Stimulated activated CD4-positive, alpha-beta T cell treated with anti-CD3 and anti-CD28 coated beads, Interleukin-2, amount 100 ng/mL, for 24 hours (primary cell): Measurements from ENCODE around the gene CDX2.
"Not testable (repeated sequence)": the region's sequence is repeated elsewhere in the genome, so short reads cannot be mapped to it uniquely, and the experiment has no call there.

Experiments used
- DNase-seq, 2 donors: peaks; one replicate each; pipeline ENCODE4 v3.0.0-alpha.2; 2020

Gene CDX2

GRCh38 chr13:27969082-27969865 is at the start of gene CDX2:
TSS of gene CDX2 (minus strand) at chr13:27969315. CDS start at chr13:27969006, 309 bp downstream.
- DNase-seq = no peak

- DNase-seq = no peak
These were observed 45.2 kb upstream of the CDX2 start for GRCh38 chr13:28014301-28014700.

GRCh38 chr13:28013482-28013881 is 44.4 kb upstream of the CDX2 start:
- DNase-seq = no peak

- no peak for DNase-seq
These were observed 43.8 kb upstream of the CDX2 start for GRCh38 chr13:28012896-28013295.

- no peak for DNase-seq
These were observed 43.3 kb upstream of the CDX2 start for GRCh38 chr13:28012383-28012782.

GRCh38 chr13:28010046-28010445 is 40.9 kb upstream of the CDX2 start:
- no peak for DNase-seq

- not testable (repeated sequence) for DNase-seq
These were observed 35.9 kb upstream of the CDX2 start for GRCh38 chr13:28005016-28005415.

- no peak for DNase-seq
These were observed 34.0 kb upstream of the CDX2 start for GRCh38 chr13:28002886-28003698.

GRCh38 chr13:28001837-28002473 is 32.8 kb upstream of the CDX2 start:
- no peak for DNase-seq

GRCh38 chr13:28001049-28001448 is 31.9 kb upstream of the CDX2 start:
- DNase-seq = no peak

GRCh38 chr13:28000567-28000966 is 31.5 kb upstream of the CDX2 start:
- DNase-seq = no peak

- peak in 1 of 2 donors; percentile 28 for DNase-seq
These were observed 28.9 kb upstream of the CDX2 start for GRCh38 chr13:27997904-27998522.

- no peak for DNase-seq
These were observed 22.8 kb upstream of the CDX2 start for GRCh38 chr13:27991881-27992280.

- DNase-seq = no peak
These were observed 19.4 kb upstream of the CDX2 start, which contains the start of gene URAD for GRCh38 chr13:27988520-27988919. TSS of gene URAD (minus strand) at chr13:27988693. CDS start at chr13:27988637, 56 bp downstream.

- DNase-seq = no peak
These were observed 16.5 kb upstream of the CDX2 start for GRCh38 chr13:27985600-27985999.

- DNase-seq = no peak
These were observed 13.2 kb upstream of the CDX2 start for GRCh38 chr13:27982361-27982760.

GRCh38 chr13:27981006-27981708 is 12.0 kb upstream of the CDX2 start:
- no peak for DNase-seq

GRCh38 chr13:27980280-27980998 is 11.3 kb upstream of the CDX2 start:
- no peak for DNase-seq

GRCh38 chr13:27979765-27980279 is 10.7 kb upstream of the CDX2 start:
- DNase-seq = no peak

- no peak for DNase-seq
These were observed 10.0 kb upstream of the CDX2 start for GRCh38 chr13:27979001-27979643.
